ENCODE data around the gene KCNT1. TPM values are rescaled to one million over a fixed set of nuclear protein-coding genes. Genes with fewer than 3 reads are reported as not detected.

KCNT1 gene
- total RNA-seq, 2 donors from 2014 or later = 0.48 TPM; not detected in 1

- Histone ChIP-seq H3K4me3 (no peak overlapping the region), H3K4me1 (no peaks in the 10 kb centered on the region), H3K27me3 (no peaks in the 10 kb centered on the region), H3K27ac (no peak overlapping the region), H3K9me3 (no peaks in the 10 kb centered on the region), H3K36me3 (no peaks in the 10 kb centered on the region)
- TF ChIP-seq, protein P1, sequence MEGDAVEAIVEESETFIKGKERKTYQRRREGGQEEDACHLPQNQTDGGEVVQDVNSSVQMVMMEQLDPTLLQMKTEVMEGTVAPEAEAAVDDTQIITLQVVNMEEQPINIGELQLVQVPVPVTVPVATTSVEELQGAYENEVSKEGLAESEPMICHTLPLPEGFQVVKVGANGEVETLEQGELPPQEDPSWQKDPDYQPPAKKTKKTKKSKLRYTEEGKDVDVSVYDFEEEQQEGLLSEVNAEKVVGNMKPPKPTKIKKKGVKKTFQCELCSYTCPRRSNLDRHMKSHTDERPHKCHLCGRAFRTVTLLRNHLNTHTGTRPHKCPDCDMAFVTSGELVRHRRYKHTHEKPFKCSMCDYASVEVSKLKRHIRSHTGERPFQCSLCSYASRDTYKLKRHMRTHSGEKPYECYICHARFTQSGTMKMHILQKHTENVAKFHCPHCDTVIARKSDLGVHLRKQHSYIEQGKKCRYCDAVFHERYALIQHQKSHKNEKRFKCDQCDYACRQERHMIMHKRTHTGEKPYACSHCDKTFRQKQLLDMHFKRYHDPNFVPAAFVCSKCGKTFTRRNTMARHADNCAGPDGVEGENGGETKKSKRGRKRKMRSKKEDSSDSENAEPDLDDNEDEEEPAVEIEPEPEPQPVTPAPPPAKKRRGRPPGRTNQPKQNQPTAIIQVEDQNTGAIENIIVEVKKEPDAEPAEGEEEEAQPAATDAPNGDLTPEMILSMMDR (IDR thresholded peaks at IDR 0.05) = no peak
- no peak for DNase-seq (ENCODE audit: low spot score)
Observed at GRCh38 chr9:135683401-135684034, 18.5 kb upstream of the KCNT1 start.

GRCh38 chr9:135684691-135685090 is 17.3 kb upstream of the KCNT1 start:
- Histone ChIP-seq H3K36me3 (no peaks in the 10 kb centered on the region), H3K4me3 (no peak overlapping the region), H3K27ac (no peak overlapping the region), H3K27me3 (no peaks in the 10 kb centered on the region), H3K9me3 (no peaks in the 10 kb centered on the region), H3K4me1 (no peaks in the 10 kb centered on the region)
- no peak for DNase-seq (ENCODE audit: low spot score)
- TF ChIP-seq, protein P1 (IDR thresholded peaks at IDR 0.05) = no peak

DNA sequence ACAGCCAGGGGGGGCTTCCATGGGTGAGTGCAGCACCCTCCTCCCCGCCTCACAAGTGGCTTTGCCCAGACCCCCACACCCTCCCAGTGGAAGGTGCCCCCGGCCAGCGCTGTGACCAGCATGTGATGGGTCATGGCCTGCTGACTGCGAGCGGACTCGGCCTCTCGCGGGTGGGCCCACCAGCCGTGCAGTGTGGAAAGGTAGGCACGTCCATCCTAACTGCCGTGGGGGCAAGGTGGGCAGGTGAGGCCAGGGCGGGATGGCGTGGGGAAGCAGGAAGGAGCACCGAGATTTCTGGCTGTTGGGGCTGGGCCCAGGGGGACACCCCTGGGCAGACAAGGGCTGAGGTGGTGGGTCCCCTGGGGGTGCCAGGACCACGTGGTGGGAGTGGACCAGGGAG is 14.8 kb upstream of the KCNT1 start:
- TF ChIP-seq, protein P1 (IDR thresholded peaks at IDR 0.05) = no peak
- no peaks in the 10 kb centered on the region for H3K4me1 ChIP-seq
- no peaks in the 10 kb centered on the region for H3K9me3 ChIP-seq
- H3K27me3 ChIP-seq = no peaks in the 10 kb centered on the region
- no peaks in the 10 kb centered on the region for H3K36me3 ChIP-seq
- no peak for DNase-seq (ENCODE audit: low spot score)
- no peak overlapping the region for H3K4me3 ChIP-seq
- no peak overlapping the region for H3K27ac ChIP-seq

DNA sequence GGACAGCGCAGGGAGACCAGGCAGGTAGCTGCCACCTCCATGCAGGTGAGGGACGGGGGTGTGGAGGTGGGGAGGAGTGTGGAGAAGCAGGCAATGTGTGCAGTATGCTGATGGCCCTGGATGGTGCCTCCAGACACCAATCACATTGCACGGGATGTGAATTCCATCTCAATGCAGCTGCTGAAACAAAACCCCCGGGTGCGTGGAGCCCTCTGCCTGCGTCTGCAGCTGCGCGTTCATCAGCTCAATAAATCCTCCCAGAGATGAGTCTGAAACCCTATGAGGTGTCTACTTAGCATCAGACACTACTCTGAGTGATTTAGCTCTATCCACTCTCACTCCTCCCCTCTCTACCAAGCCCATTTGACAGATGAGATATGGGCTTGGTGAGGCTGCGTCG is 13.0 kb upstream of the KCNT1 start:
- TF ChIP-seq, protein P1 (IDR thresholded peaks at IDR 0.05) = no peak

DNA sequence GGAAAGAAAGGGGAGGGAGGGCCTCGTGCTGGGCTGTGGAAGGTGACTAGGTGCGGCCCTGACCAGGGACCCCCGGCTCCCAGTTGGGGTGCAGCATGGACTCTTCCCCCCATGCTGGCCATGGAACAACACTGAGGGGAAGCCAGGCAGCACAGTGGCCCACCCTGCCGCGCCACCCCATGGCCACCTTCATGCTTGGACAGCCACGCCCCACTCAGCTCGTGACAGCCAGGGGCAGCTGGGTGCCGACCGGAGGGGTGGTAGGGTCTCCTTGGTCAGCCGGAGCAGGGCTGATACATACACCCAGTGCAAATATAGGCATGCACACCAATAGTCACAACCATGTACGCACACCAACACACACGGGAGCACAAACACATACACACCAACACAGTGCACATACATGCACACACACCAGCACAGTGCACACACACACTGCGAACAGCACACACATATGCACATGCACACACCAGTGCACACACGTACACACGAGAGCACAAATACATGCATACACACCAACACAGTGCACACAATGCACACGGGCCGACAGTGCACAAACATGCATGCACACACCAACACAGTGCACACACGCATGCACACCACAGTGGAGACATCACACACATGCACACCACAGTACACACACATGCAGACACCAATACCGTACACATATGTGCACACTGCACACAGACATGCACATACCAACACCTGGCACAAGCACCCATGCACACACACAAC is 11.0 kb upstream of the KCNT1 start:
- no peaks in the 10 kb centered on the region for H3K27me3 ChIP-seq
- H3K9me3 ChIP-seq = no peaks in the 10 kb centered on the region
- no peak overlapping the region for H3K4me3 ChIP-seq
- no peaks in the 10 kb centered on the region for H3K4me1 ChIP-seq
- TF ChIP-seq, protein P1 (IDR thresholded peaks at IDR 0.05) = no peak
- no peak overlapping the region for H3K27ac ChIP-seq
- no peak for DNase-seq (ENCODE audit: low spot score)
- no peaks in the 10 kb centered on the region for H3K36me3 ChIP-seq

More for the DNA sequence above, 13.0 kb upstream of the KCNT1 start:
- Histone ChIP-seq H3K27ac (no peak overlapping the region), H3K9me3 (no peaks in the 10 kb centered on the region), H3K4me3 (no peak overlapping the region), H3K36me3 (no peaks in the 10 kb centered on the region), H3K4me1 (no peaks in the 10 kb centered on the region), H3K27me3 (no peaks in the 10 kb centered on the region)
- DNase-seq (ENCODE audit: low spot score) = no peak
